HPDE6-E6E7 (cell line): ENCODE measurements around the gene SATB2.

Experiments
- DNase-seq: peaks from one replicate; pipeline ENCODE4 v3.0.0; 2011; ENCODE audit warnings: missing footprints; ENCODE audit errors: extremely low spot score

SATB2 gene

DNA sequence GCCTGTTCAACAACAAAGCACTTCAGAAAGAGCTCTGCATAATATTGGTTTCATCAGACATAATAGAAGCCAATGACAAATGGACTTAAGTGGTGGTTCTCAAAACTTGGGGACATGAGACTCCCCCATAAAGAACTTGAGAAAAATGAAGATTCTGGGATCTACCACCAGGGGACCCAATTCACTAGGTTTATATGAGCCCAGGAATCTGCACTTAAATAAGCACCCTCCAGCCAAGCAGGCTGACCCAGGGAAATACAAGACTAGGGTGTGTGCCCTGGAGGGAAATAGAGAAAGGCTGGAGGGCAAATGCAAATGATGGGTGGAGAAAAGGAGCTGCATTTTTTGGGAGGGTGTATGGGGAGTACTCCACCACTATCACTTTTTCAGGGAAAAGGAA, 52.5 kb downstream of the SATB2 start:
- DNase-seq = no peak

DNA sequence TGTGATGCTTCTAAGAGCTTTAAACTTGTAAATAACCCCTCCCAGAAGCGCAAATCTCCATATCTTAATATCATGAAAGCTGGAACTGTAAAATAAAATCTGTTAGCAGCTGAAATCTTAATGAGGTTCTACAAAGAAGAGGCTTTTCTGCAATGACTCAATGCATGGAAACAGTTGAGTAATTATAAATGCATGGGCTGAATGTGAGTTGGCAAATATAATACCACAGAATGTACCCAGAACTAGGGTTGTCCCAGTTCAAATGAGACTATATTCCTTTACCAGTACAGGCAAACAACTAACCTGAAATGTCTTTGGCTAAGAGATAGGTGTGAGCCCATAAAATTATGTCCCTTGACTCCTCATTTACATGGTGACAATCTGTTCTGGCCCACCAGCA, 52.9 kb downstream of the SATB2 start:
- DNase-seq = no peak

DNA sequence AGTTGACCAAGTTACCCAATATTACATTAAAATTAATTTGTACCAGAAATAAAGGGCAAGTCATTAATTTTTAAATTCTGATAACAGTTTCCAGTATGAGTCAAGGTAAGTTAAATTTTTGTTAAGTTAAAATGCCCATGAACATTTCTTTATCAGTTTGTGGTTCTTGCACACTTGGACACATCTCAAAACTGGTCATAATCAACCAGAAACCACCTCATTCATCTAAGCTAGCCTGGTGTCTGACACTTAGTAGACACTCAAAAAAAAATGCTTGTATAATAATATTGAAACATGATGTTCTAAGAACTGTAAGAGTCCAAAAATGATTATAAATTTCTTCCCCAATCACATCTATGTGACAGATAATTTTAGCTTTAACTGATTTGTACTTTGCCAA, 62.4 kb downstream of the SATB2 start:
- no peak for DNase-seq

DNA sequence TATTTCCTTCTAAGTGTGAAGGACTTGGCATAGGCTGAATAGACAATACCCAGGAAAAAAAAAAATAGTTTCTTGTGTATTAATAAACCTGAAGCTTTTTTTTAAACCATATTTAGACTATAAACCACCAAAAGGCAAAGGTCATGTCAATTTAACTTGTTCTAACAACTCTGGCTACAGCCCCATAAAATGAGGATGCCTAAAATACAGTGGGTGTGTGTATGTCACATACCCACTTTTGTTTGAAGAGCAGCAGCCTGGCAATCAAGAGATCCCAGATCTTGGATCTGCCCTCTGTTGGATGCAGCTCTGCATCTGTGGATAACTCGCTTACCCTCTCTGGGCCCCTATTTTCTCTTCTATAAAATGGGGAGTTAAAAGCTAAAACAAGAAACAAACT, 65.4 kb downstream of the SATB2 start:
- DNase-seq = no peak

DNA sequence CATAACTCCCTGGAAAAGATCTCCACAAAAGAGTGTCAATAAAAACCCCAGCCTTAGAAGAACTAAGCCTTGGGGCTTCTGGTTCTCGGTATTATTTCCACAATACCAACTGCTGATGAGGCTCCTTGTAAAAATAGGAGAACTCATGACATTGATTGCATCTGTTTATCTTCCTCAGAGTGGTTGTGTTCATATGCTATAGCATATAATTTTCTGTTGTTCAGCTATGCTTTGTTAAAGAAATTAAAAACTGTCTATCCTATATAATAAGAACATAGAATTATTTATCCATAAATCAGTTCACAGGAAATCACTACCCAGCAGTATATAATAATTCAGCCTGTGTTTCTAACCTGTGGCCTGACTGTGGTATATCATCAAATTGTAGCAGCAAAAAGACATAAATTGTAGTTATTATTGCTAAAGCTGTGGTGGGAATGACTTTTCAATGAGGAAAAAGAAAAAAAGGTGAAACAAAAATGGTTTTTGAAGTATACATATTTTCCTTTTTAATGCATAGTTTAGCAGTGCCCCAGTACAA, 68.9 kb downstream of the SATB2 start:
- DNase-seq = no peak

DNA sequence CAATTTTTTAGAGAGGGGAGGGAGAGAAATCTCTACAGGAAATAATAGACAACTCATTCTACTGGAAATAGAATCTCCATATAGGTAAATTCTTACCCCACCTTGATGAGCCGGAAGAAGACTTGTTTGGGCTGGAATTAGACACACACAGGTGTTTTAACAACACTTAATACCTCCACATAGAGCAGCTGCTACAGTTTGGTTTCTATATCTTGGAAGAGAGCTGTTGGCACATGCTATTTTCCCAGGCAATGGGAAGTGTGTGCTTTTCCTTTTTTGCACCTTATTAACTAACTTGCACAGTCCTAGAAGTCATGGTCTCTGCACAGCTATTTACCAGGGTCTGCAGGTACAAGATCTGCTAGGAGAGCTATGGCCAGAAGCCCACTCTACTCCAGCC, 73.7 kb downstream of the SATB2 start:
- no peak for DNase-seq

DNA sequence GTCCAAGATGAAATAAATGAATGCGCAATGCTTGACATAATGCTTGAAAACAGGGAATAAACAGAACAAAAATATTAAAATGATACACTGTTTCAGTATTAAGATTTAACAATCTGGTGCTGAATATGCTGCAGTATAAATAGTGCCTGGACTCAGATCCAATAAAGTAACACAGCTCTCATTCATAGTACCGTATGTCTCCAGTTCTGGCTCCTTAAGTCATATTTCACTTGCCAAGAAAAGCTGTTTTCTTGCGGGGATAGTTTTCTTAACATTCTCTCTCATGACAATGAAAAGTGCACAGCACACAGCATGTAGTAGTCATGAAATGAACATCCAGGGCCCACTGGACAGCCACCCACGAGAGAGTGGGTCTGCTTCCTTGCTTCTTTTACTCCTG, 74.7 kb downstream of the SATB2 start:
- DNase-seq = no peak

DNA sequence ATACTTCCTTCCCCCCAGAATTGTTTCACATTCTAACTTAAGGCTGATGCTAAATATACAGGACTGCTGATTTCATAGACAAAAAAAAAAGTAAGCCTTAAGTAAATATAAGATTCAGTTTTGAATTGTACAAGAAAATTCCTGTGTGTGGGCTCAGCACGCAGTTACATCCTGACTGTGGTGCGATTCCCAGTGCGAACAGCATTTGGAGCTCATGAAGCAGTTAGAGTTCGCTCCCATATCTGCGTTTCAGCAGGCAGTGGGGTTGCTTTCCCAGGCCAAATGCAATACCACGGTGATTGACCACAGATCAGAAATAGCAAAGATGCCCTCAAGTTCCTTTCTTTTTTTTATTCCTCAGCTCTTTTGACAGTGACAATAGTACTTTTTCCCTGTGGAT, 75.6 kb downstream of the SATB2 start:
- no peak for DNase-seq

DNA sequence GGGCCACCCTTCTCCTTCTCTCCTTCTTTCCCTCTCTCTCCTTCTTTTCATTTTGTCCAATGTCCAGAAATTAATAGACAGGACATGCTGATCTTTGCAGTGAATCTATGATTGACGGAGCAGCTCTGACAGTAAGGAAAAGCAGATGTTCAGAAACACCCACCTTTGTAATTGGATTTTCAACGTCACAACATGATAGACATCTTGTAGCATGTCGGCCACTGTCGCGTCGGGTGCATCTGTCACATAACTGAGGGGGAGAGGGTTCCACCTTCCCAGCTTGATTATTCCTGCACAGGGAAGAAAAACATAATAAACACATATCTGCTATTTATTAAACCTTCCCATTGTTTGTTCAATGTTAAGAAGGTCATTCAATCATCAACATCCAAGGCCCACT, 76.2 kb downstream of the SATB2 start:
- no peak for DNase-seq

DNA sequence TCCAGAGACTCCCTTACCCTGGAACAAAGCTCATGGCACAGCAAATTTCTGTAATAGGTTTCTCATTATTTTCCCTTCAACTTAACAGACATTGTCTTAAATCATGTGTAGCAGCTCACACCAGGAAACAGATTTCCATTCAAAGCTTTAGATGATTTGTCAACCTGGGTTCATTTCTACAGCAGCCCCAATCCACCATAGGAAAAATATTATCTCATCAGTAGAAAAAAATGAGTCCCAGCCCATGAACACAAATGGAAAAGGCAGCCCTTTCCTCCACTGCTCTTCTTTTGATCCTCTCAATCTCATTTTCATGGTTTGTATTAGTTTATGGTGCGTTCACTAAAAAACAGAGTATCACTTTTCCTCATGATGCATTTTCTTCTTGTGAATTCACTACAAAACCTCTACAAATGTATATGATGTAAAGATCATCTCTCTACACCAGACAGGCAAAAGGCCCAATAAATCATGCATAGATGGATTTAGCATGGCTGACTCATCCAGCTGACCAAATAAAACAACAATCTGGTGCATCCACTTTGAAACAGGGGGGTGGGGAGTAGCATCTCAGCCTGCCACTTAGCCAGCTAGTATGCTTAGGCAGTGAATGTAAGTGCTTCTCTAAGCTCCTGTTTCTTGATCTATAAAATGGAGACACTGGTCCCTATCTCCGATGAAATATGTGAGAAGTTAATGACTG, 78.6 kb downstream of the SATB2 start:
- peak; percentile 22 for DNase-seq

DNA sequence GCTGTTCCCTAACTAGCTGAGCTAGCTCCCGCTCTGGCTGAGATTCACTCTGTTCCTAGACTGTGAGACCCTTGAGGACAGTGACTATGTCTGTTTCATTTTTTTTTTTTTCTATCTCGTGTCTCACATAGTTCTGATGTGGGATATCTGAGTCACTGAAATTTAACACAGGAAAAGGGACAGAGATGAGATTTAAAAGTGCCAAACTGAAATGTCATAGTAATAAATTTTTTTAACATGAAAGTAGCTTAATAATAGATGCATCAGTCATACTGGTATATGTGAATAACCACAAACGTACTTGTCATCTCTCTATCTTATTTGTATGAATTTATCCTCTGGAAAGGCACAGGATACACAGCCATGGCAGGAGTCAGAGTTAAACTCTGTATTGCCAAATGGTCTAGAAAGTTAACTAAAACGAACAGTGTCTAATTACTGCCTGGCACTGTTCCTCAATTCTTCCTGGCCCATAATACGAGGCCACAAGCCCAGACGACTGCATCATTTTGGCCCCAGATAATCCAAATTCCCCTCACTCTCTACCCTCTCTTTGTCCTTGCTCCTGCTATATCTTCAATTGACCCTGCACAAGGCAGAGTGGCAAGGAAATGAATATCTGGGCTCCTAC, 87.5 kb downstream of the SATB2 start:
- DNase-seq = no peak

DNA sequence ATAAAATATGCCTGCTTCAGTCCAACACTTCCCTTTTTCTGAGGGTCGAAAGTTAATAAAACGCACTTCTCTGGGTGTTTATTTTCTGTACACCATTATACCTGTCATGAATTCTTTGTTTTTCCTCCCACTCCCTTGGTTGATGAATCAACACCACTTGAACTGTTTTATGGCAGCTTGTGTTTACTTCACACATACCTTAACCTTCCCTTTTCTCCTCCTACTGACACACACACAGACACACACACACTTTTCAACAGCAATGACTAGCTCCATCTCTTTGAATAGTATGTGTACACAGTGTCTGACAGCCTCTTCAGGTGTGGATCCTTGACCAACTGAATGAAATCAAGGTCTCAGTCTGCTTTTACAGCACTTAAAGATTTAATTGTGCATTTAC, 91.3 kb downstream of the SATB2 start:
- DNase-seq = no peak

DNA sequence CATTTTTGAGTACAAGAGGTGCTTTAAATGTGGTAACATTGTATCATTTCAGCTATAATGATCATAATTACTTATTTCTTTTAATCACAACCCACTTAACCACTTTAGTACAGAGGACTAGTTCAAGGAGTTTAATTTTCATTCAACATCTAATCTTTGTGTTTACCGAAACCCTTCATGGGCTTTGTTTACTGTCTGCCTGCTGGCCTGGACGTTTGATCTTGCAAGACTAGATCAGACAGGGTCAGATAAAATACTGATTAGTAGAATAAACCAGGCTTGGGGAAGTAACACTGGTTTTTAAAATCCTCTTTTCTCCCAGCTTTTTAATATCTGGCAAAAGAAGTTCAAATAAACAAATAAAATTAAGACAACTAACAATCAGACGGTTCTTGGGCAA, 93.6 kb downstream of the SATB2 start:
- no peak for DNase-seq

DNA sequence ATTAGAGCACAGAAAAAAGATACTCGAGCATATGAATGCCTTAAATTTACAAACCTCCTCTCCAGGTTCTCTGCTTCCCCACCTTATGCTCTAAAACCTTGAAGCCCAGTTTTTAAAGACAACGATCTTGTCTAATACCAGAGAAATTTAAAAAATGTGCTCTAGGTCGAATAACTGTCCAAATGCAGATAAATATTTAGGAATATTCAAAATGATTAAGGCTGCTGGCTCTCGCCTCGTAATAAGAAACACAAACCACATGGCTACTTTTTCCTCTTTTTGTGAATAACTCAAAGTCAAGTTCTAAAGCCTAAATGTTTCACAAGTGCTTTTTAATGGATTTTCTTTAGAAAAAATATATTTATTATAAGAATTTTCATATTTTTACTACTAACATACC, 101.3 kb downstream of the SATB2 start:
- no peak for DNase-seq

DNA sequence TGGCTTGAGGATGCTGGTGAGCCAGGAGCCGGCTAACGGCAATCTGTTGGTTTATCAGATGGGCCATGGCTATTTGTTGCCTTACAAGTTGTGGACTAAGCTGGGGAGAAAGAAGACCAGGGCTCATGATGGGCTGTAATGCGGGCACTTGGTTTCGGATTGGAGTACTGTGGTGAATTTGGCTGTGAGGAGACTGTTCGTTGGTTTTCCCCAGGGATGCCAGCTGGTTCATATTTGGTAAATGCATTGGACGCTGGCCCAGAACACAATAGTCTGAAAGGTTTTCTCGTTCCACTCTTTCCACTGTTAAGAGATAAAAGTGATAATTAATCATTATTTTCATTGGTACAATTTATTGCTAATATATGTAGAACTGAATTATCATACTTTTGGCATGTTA, 108.9 kb downstream of the SATB2 start:
- DNase-seq = no peak

DNA sequence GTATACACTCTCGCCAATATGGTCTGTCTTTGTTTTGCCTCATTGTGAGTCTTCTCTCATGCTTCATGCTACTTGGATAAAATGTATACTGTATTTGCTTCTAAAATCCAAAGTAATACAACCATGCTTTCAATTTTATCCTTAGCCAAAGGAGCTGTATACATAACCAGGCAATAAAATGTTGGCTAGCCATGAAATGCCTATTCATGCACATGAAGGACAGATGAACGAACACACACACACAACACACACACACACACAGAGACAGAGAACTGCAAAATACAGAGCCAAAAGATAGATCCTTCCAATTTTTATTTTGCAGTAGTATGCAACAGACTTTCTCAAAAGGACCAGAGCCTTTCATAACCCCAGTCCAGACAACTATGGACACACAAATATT, 113.7 kb downstream of the SATB2 start:
- no peak for DNase-seq

DNA sequence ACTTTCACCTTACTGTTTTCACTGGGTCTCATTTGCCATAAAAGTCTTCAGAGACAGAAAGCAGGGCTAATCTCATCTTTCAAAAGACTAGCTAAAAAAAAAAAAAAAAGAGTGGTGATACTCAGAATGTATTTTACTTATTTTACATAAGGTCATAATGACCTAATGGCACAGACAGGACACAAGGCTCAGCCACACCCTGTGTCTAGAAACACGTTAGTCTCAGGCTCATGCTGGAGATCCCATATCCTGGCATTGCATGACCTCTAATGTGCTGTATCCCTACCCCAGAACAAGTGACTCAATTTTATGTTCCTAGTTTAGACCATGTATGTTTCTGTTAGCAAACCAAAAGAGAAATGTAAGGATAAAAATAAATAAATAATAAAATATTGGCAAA, 115.4 kb downstream of the SATB2 start:
- no peak for DNase-seq

DNA sequence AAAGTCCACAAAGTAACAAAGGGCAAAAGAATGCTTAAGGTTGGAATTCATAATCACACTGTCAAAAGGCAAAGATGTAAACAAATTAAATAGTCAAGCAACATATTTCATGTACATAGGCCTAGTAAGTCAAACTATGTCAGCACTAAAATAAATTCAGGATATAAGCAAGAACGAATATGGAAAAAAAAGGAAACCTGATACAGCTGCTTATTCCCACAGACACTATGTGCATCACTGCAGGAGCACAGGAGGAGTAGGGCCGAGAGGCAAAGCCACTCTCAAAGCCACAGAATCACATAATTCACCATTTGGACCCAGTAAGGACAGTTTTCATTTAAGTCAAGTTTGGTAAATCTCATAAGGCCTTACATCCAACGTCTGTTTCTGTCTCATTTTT, 116.6 kb downstream of the SATB2 start:
- no peak for DNase-seq

DNA sequence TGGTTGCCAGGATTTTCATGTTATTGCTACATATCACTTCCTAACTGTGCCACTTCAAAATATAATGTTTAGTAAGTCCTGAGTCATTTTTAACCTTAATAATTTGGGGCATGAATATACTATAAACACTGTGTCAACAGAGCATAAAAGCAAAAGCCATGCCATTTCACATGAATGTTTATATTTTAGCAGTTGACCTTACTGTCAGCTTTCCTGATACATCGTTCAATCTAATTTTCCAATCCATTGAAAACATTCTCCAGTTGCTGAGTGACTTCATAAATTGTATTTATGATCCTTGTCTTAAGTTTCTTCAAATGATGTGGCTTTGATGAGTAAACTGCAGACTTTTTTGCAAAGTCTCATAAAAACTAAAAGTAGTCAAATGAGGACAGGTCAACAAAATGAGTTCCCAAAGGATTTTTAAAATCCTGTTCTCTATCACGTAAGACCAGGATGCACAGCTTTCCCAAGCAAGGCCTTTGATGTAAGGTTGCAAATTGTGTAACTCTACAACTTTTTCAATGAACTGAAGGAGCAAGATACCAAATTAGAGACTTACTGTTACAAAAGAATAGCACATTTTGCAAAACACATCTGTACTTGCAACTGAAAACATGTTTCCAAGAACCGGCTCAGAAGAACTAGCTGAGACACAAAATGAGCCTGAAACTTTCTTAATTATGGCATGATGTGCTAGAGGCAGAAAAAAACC, 117.7 kb downstream of the SATB2 start:
- no peak for DNase-seq

DNA sequence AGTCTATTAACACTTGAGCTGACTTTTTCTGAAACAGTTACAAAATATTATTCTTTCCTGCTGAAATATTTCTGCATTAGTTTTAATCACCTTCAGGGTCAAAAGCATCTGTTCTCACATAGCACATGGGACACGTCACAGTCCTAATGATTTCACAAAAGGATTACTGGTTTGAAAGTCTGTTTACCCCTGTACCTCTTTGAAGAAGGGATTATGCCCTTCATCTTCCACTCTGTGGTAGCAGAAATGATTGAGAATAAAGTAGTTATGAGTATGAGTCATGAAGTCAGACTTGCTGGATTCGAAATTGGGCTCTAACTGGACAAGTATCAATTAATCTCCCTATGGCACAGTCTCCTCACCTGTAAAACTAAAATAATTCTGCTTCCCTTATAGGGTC, 121.2 kb downstream of the SATB2 start:
- DNase-seq = no peak

DNA sequence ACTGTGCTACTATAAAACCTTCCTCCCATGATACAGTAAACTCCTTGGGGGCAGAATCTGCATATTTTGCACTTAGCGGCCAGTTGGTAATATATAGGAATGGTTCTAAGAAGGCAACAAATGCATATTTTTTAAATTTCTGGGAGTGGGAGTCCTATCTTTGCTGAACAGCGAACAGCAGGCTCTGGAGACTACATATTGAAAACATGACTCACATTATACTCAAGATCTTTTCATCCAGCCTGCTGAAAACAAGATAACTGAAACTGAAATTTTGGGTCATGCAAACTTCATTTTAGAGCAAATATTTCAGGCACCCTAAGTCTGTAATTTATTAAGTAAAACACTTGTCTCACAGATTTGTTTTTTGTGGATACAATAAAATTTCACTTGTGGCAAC, 122.2 kb downstream of the SATB2 start:
- no peak for DNase-seq

DNA sequence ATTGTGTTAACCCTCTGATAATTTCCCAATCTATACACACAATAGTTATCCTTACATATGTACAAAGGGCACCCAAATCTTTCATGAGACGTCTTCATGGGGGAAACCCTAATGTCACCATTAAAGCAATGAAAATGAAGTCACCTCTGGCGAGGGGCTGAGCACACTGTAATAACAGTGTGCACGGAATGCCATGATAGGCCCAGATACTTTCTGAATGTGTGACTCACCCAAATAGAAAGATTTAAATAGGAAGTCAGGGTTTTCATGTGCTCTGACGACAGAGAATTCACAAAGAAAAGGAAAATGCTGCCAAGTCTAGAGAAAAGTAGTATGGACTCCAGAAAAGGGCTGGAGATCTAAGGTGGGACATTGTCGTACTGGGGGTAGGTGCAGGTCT, 128.3 kb downstream of the SATB2 start:
- no peak for DNase-seq

DNA sequence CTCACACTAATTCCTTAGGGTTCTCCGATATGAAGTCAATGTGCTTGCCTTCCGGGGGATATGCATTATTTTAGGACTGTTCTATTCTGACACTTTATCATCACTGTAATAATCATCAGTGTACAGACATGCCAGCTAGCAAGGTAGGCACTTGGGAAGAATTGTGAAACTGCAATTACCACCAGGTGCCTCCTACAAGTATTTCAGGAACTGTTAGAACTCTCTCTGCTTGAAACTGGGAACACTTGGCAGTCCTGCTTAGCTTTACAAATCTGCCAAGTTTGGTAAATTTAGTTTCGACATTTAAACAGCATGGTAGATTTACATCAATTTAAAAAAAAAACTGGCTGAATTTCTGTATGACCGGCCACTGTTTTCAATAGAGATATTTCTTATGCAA, 128.7 kb downstream of the SATB2 start:
- DNase-seq = no peak
